ENCODE data around the gene NTM.

DNA sequence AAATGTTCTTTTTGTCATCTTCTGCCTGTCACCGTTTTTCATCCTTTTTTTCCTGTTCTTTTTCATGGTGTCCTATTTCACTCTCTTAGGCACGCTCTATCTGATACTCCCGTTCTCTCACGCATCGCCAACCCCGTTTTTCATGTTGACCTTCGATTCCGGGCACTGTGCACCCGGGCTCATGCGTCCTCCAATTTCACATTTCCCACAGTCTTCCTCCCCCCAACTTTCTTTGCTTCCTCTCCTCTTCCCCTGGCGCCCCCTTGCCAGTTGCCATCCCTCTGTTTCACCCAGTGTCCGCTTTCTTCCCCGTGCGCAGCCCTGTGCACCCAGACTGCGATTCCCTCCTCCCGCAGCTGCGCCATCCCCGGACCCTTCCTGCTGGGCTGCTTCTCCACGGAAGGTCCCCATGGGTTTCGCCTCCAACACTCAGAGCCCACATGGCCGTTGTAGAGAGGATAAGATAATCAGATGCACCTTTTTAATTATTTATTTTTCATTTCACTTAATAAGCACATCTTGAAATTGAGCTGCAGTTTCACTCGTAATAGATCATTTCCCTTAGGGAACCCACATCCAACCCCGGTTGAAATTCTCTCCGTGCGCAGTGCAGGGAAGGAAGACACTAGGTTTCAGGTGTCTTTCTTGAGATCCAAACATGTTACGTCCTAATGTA, 791.1 kb downstream of the NTM start:
- TF ChIP-seq CTCF (IDR thresholded peaks at IDR 0.05) (no peak), POLR2A (IDR thresholded peaks at IDR 0.05) (no peak)

Measured in esophagus squamous epithelium (tissue), 4 donors.